Measurements from ENCODE around the gene LRFN5.
A peak's percentile ranks its signal among the peaks of the same experiment; 100 is the strongest.
"Not testable (repeated sequence)": the region's sequence is repeated elsewhere in the genome, so short reads cannot be mapped to it uniquely, and the experiment has no call there.

Gene LRFN5

DNA sequence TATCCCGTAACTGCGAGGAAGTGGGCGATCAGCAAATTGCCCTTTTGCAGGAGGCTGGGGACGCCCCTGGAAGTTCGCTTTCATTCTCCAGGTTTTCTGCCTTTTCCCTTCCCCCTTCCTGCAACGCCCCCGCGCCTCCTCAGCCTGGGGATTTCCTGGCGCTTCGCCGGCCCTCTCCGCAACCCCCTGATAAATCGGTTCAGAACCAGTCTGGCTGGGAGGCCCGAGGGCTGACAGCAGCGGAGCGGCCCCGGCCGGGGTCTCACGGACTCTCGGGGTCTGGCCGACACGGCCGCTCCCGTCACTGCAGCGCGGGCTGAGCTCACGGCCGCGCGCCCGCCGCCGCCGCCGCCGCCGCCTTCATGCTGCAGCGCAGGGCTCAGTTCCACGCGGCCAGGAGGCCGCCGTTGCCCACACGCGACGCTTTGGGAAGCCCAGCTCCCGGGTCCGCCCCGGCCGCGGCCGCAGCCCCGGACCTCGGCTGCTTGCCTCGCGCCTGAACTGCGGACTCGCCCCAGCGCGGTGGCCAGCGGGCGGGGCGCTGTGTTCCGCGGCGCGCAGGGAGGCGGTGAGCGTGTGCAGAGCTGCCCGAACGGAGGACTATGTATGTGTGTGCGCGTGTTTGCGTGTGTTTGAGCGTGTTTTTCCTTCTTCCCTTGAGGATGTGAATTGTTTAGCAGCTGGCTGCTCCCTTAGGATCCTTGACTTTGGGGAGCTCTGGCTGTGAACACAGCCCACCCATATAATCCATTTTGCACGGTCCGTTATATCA lies at the start of gene LRFN5:
LRFN5 (plus strand) TSS at position 345 of the 772 bp plus-strand sequence.
- DNase-seq (ENCODE audit: low spot score), result peak; percentile 57

- DNase-seq (ENCODE audit: low spot score), result no peak
These were observed 48.2 kb upstream of the LRFN5 start for GRCh38 chr14:41558490-41558889.

- not testable (repeated sequence) for DNase-seq (ENCODE audit: low spot score)
These were observed 39.8 kb upstream of the LRFN5 start for GRCh38 chr14:41566864-41567263.

GRCh38 chr14:41568979-41569378 lies 37.7 kb upstream of the LRFN5 start:
- no peak for DNase-seq (ENCODE audit: low spot score)

- DNase-seq (ENCODE audit: low spot score), result no peak
These were observed 36.1 kb upstream of the LRFN5 start for GRCh38 chr14:41570415-41571155.

- no peak for DNase-seq (ENCODE audit: low spot score)
These were observed 20.4 kb upstream of the LRFN5 start for GRCh38 chr14:41586237-41586636.

GRCh38 chr14:41597647-41598046 lies 9.0 kb upstream of the LRFN5 start:
- DNase-seq (ENCODE audit: low spot score), result no peak

DNA sequence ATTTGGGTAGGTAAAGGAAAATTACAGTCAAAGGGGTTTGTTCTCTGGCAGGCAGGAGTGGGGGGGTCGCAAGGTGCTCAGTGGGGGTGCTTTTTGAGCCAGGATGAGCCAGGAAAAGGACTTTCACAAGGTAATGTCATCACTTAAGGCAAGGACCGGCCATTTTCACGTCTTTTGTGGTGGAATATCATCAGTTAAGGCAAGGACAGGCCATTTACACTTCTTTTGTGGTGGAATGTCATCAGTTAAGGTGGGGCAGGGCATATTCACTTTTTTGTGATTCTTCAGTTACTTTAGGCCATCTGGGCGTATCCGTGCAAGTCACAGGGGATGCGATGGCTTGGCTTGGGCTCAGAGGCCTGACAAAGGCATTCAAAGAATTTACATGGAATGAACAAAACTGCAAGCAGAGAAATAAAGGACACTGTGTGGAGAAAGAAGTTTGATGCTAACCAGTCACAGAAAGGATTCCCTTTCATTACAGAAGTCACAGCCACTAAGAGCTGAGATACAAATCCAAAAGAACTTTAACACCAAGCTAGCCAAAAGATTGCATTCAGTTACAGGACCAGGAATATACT lies 6.8 kb upstream of the LRFN5 start:
- not testable (repeated sequence) for DNase-seq (ENCODE audit: low spot score)

GRCh38 chr14:41604721-41605531 lies 1.8 kb upstream of the LRFN5 start:
- DNase-seq (ENCODE audit: low spot score), result peak; percentile 48

DNA sequence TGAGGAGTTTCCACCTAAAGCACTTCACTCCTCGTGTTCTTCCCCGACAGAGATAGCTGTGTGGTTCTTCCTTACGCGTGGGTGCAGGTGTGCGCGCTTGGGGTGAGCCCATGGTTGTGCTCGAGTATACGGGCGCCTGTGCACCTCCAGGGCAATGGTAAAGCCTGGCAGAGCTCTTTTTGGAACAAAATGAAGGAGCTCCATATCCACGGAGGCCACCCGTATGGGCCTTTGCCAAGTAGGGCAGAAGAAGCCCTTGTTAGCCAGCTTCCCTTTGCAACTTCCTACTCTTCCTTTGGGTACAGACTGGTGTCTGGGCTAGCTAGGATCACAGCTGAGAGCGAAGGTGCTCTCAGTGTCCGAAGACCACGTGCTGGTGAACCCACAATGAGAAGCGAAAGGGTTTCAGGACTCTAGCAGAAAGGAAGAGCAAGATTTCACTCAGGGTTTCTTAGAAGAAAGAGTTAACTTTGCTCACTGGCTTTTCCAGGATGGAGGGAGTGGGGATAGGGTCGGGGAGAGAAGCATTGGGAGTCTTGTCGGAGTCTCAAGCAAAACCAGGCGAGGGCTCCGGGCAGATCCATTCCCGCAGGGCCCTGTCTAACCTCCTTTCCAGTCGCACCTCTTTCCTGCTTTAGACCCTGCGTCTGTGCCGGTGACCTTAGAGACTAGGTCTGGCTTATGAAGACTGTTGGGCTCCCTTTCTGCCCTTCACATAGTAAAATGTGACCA lies 960 bp upstream of the LRFN5 start:
- peak; percentile 14 for DNase-seq (ENCODE audit: low spot score)

- DNase-seq (ENCODE audit: low spot score), result peak; percentile 3
These were observed 469 bp upstream of the LRFN5 start for GRCh38 chr14:41606282-41606531.

- peak; percentile 6 for DNase-seq (ENCODE audit: low spot score)
These were observed 664 bp downstream of the LRFN5 start for GRCh38 chr14:41607304-41607775.

DNA sequence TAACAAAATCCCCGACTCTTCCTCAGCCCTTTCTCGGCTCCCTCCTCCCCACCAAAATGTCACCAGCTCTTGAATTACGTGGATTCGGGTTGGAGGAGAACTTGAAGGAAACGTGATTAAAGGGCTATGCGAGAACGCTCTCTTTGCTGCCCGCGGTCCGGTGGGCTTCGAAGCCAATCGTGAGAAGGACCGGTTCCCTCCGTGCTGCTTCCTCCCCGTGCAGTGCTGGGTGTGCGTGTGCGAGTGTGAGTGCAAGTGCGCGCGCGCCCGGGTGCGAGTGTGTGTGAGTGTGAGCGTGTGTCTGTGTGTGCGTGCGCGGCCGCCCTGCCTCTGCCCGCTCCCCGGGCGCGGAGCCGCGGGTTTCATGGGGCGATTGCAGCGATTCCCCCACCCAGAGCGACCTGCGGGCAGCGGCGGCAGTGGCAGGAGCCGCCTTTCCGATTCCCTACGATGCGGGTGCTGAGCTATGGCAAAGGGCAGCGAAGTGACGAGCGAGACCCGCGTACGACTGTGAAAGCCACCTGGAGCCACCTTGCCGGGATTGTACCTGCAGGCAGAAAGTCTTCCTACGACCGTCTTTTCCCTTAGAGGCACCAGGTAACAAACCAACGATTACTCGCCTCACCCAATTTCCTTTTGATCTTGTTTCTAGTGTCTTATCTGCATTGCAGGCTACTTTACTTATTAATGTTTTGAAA lies 1.4 kb downstream of the LRFN5 start:
- peak; percentile 5 for DNase-seq (ENCODE audit: low spot score)

GRCh38 chr14:41608681-41609390 lies 2.2 kb downstream of the LRFN5 start:
- no peak for DNase-seq (ENCODE audit: low spot score)

DNA sequence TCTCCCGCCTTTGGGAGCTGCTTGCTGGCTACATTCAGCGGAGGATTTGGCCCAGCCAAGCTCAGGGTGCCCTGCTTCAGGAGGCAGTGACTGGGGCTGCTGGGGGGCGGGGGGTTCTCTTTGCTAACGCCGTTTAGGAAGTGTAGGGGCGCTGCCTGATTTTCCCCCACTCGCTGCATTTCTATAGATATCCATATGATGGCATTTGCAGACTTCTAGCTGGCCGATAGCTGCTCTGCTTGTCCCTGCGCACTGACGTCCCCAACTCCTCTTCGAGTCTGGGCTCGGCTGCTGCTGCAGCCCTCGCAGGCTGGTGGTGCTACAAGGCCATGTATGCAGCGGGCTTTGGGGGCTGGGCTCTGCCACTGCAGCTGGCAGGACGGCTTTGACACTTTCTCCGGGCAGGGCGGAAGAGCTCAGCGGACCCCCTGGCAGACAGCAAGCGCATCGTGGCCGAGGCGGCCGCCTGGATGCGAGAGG lies 3.1 kb downstream of the LRFN5 start:
- peak; percentile 16 for DNase-seq (ENCODE audit: low spot score)

- DNase-seq (ENCODE audit: low spot score), result no peak
These were observed 8.4 kb downstream of the LRFN5 start for GRCh38 chr14:41615011-41615595.

GRCh38 chr14:41623736-41624135 lies 17.1 kb downstream of the LRFN5 start:
- no peak for DNase-seq (ENCODE audit: low spot score)

DNA sequence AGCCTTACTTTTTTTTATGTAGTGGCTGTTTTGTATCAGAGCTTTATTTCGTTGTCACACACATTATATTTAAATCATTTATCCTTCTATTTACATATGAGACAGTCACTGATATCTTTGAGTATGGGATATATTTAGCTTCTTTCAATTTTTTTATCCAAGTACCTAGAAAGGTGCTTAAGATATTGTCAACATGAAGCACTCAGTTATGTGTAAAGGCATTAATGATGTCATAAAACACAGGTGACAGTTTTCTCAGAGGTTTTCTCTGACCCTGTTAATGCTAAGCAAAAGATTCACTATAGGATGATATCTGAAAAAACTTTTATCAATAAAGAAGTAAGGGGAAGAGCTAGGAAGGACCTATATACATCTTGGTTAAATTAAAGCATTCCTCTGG lies 23.2 kb downstream of the LRFN5 start:
- no peak for DNase-seq (ENCODE audit: low spot score)

GRCh38 chr14:41634286-41634685 lies 27.6 kb downstream of the LRFN5 start:
- no peak for DNase-seq (ENCODE audit: low spot score)

Data from AG08396 (cell line).